H1 (cell line): ENCODE results near the gene SMARCC2. TPM values are rescaled to one million over a fixed set of nuclear protein-coding genes. Genes with fewer than 3 reads are reported as not detected.

Source experiments
- ASH2L ChIP-seq: fragments of 200-600, 300-600 bp; sonication (generic); IDR thresholded peaks from one replicate; pipeline ENCODE4 v1.7.1; 2017; ENCODE audit warnings: low read length
- CBX5 ChIP-seq: fragments of 300-800, 300-1000 bp; sonication (generic); IDR thresholded peaks from 2 replicates; pipeline ENCODE4 v1.7.1; 2016; ENCODE audit warnings: antibody characterized with exemption, low read length, low read depth
- HDAC2 ChIP-seq, 2 experiments: fragments of 300-600 bp in 1 of 2; sonication (generic) in 1 of 2; IDR thresholded peaks; 2 replicates each; pipeline ENCODE4 v1.6.1; 2011 to 2012; ENCODE audit warnings: low read depth in 2 of 2, low read length in 2 of 2, mild to moderate bottlenecking in 2 of 2, moderate library complexity in 2 of 2, borderline replicate concordance in 1 of 2, inconsistent platforms in 1 of 2
- KDM4A ChIP-seq: IDR thresholded peaks from one replicate; pipeline ENCODE4 v1.7.1; 2012; ENCODE audit warnings: low read depth, mild to moderate bottlenecking, moderate library complexity, low read length, inconsistent platforms; ENCODE audit not compliant: severe bottlenecking
- PHF8 ChIP-seq: fragments of 200-600 bp; sonication (generic); conservative IDR thresholded peaks from 2 replicates; pipeline ENCODE4 v1.7.1; 2012; ENCODE audit warnings: low read depth, mild to moderate bottlenecking, inconsistent platforms, low read length, moderate library complexity
- RBBP5 ChIP-seq: IDR thresholded peaks from 2 replicates; pipeline ENCODE4 v1.7.1; 2012; ENCODE audit warnings: low read depth, mild to moderate bottlenecking, inconsistent platforms, low read length, moderate library complexity, borderline replicate concordance
- SIRT6 ChIP-seq: IDR thresholded peaks from one replicate; pipeline ENCODE4 v1.7.1; 2012; ENCODE audit warnings: low read length, inconsistent platforms
- SP2 ChIP-seq: IDR thresholded peaks from 2 replicates; pipeline ENCODE4 v1.6.1; 2012; ENCODE audit warnings: mild to moderate bottlenecking, low read length, inconsistent platforms
- YY1 ChIP-seq: IDR thresholded peaks from 2 replicates; pipeline ENCODE4 v1.6.1; 2011; ENCODE audit warnings: low read depth, mild to moderate bottlenecking, low read length
- polyA plus RNA-seq, 7 experiments: library from polyadenylated mRNA; depleted of rRNA in 3 of 7; stranded (reverse) in 5 of 7; unstranded in 2 of 7; fragments of >200 nt in 5 of 7; fragments of 200-250 nt in 2 of 7; gene quantifications; 1 replicate in 5 of 7; 2 replicates in 1 of 7; 4 replicates in 1 of 7; pipeline versions ENCODE4 v1.2.1 to v1.2.3, GENCODE V29; 2011 to 2013; ENCODE audit warnings: missing spikeins in 2 of 7, mixed read lengths in 2 of 7
- total RNA-seq: library from RNA; stranded (reverse); fragmentation: NEBNext Ultra II Directional; extraction: Animal tissue kit (Norgen Biotek cat#: 25700); gene quantifications from 2 replicates; pipeline ENCODE4 v1.2.1, GENCODE V29; 2021
- TF ChIP-seq, protein P1 (sequence below): fragments of 300-600 bp; sonication (generic); IDR thresholded peaks from 2 replicates; pipeline ENCODE4 v1.7.1; 2012; ENCODE audit warnings: low read length, moderate library complexity, mild to moderate bottlenecking, inconsistent platforms; ENCODE audit not compliant: insufficient replicate concordance

SMARCC2 gene
- total and polyA plus RNA-seq, 2 of the 8 experiments (the other 6 are each of a cell fraction or from before 2014, with no cell fraction given): 33.9 to 78.5 TPM

DNA sequence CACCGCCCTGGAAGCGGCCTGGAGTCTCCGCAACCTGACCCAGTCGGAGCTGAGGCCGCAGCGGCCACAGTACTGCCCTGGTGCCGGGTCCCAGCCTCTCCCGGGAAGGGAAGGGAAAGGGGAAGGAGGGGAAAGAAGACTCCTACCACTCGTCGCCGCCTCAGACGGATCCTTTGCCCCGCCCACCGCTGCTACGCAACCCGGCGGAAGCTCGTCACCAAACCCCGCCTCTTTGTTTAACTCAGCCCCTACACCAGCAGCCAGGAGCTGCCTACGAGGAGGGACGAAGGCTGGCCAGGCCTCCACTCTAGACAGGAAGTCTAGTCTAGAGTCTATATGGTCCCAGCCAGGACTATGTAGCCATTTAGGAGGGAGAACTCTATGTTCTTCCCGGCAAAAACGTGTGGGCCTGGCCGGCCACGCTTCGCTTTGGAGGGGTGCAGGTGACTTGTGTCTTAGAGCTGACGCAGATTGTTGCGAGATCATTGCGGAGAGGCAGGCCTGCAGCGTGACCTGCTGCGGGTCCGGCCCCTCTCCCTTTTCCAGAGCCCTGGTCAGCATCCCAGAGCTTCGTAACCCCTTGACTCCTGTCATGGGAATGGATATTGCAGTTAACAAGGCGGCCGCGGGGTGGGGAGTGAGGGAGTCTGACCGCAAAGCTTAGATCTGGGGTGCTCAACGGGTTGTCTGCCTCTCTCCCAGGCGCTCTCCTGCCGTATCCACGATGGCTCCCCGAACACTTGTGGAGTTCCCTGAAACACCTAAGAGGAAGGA, 32.7 kb upstream of the SMARCC2 start, which contains the start of gene RNF41 (continued):
- TF ChIP-seq, protein P1, sequence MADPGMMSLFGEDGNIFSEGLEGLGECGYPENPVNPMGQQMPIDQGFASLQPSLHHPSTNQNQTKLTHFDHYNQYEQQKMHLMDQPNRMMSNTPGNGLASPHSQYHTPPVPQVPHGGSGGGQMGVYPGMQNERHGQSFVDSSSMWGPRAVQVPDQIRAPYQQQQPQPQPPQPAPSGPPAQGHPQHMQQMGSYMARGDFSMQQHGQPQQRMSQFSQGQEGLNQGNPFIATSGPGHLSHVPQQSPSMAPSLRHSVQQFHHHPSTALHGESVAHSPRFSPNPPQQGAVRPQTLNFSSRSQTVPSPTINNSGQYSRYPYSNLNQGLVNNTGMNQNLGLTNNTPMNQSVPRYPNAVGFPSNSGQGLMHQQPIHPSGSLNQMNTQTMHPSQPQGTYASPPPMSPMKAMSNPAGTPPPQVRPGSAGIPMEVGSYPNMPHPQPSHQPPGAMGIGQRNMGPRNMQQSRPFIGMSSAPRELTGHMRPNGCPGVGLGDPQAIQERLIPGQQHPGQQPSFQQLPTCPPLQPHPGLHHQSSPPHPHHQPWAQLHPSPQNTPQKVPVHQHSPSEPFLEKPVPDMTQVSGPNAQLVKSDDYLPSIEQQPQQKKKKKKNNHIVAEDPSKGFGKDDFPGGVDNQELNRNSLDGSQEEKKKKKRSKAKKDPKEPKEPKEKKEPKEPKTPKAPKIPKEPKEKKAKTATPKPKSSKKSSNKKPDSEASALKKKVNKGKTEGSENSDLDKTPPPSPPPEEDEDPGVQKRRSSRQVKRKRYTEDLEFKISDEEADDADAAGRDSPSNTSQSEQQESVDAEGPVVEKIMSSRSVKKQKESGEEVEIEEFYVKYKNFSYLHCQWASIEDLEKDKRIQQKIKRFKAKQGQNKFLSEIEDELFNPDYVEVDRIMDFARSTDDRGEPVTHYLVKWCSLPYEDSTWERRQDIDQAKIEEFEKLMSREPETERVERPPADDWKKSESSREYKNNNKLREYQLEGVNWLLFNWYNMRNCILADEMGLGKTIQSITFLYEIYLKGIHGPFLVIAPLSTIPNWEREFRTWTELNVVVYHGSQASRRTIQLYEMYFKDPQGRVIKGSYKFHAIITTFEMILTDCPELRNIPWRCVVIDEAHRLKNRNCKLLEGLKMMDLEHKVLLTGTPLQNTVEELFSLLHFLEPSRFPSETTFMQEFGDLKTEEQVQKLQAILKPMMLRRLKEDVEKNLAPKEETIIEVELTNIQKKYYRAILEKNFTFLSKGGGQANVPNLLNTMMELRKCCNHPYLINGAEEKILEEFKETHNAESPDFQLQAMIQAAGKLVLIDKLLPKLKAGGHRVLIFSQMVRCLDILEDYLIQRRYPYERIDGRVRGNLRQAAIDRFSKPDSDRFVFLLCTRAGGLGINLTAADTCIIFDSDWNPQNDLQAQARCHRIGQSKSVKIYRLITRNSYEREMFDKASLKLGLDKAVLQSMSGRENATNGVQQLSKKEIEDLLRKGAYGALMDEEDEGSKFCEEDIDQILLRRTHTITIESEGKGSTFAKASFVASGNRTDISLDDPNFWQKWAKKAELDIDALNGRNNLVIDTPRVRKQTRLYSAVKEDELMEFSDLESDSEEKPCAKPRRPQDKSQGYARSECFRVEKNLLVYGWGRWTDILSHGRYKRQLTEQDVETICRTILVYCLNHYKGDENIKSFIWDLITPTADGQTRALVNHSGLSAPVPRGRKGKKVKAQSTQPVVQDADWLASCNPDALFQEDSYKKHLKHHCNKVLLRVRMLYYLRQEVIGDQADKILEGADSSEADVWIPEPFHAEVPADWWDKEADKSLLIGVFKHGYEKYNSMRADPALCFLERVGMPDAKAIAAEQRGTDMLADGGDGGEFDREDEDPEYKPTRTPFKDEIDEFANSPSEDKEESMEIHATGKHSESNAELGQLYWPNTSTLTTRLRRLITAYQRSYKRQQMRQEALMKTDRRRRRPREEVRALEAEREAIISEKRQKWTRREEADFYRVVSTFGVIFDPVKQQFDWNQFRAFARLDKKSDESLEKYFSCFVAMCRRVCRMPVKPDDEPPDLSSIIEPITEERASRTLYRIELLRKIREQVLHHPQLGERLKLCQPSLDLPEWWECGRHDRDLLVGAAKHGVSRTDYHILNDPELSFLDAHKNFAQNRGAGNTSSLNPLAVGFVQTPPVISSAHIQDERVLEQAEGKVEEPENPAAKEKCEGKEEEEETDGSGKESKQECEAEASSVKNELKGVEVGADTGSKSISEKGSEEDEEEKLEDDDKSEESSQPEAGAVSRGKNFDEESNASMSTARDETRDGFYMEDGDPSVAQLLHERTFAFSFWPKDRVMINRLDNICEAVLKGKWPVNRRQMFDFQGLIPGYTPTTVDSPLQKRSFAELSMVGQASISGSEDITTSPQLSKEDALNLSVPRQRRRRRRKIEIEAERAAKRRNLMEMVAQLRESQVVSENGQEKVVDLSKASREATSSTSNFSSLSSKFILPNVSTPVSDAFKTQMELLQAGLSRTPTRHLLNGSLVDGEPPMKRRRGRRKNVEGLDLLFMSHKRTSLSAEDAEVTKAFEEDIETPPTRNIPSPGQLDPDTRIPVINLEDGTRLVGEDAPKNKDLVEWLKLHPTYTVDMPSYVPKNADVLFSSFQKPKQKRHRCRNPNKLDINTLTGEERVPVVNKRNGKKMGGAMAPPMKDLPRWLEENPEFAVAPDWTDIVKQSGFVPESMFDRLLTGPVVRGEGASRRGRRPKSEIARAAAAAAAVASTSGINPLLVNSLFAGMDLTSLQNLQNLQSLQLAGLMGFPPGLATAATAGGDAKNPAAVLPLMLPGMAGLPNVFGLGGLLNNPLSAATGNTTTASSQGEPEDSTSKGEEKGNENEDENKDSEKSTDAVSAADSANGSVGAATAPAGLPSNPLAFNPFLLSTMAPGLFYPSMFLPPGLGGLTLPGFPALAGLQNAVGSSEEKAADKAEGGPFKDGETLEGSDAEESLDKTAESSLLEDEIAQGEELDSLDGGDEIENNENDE: no peak
- TF ChIP-seq PHF8: peak; percentile 64
- peak; percentile 75 for TF ChIP-seq ASH2L
- TF ChIP-seq KDM4A: peak; percentile 40
- TF ChIP-seq HDAC2 (IDR thresholded peaks at IDR 0.05; ENCODE audit: borderline replicate concordance in 1 of 2, low read depth in 2 of 2, low read length in 2 of 2): 0 out of 4 replicates have a peak, but pooled peaks of 1 of the 2 experiments have one; percentile 48
- no peak for TF ChIP-seq CBX5
- TF ChIP-seq SIRT6: no peak
- TF ChIP-seq SP2: peak; percentile 54; the same call in 1 of the 2 replicates
- 0 out of 2 replicates have a peak, but pooled peaks have one; percentile 69 for TF ChIP-seq RBBP5
- TF ChIP-seq YY1: no peak
